GM18858 (cell line): ENCODE data around the gene ZNF792.
"Not testable (repeated sequence)": the region's sequence is repeated elsewhere in the genome, so short reads cannot be mapped to it uniquely, and the experiment has no call there.

ENCODE experiments used
- ATAC-seq: cut with Tn5 transposase; IDR thresholded peaks from one replicate; pipeline ENCODE4 v1.9.1; 2021; ENCODE audit not compliant: unreplicated experiment

Gene ZNF792

DNA sequence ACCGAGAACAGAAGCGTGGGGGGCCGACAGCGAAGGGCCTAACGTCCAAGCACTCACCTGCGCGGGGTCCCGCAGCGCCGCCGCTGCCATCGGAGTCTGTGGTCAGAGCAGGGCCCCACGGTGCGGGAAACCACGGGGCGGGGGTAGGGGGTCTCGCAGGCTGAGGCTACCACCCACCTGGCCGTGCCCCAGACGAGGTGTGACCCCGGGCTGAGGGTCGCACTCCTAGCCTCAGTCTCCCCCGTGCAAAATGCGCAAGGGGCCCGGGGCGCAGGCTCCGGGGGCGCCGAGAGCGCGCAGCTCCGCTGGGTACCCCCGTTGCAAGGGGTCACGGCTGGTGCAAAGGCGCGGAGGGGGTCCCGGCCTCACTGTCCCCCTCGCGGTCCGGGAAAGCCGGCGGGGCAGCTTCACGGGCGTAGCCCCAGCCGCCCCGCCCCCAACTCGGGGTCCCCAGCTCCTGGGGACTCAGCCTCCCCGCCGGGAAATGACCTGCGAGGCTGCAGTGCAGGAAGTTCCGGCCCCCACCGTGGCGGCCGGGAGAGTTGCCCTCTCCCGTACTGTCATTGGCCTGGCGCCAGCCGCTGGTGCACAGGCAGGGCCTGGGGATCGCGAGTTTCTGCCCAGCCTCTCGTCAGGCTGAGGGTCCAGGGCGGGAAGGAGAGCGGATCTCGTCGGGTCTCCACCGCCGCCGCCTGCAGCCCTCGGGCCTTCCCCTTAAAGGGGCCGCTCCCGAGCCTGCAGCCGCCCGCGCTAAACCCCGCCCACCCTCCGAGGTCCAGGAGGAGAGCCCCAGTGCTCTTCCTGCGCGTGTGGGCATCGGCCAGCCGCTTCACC lies at the start of gene ZNF792:
Gene ZNF792 (minus strand): TSS at position 657 of the 834 bp plus-strand sequence. CDS start 567 bp downstream, at position 90.
- ATAC-seq: no peak

DNA sequence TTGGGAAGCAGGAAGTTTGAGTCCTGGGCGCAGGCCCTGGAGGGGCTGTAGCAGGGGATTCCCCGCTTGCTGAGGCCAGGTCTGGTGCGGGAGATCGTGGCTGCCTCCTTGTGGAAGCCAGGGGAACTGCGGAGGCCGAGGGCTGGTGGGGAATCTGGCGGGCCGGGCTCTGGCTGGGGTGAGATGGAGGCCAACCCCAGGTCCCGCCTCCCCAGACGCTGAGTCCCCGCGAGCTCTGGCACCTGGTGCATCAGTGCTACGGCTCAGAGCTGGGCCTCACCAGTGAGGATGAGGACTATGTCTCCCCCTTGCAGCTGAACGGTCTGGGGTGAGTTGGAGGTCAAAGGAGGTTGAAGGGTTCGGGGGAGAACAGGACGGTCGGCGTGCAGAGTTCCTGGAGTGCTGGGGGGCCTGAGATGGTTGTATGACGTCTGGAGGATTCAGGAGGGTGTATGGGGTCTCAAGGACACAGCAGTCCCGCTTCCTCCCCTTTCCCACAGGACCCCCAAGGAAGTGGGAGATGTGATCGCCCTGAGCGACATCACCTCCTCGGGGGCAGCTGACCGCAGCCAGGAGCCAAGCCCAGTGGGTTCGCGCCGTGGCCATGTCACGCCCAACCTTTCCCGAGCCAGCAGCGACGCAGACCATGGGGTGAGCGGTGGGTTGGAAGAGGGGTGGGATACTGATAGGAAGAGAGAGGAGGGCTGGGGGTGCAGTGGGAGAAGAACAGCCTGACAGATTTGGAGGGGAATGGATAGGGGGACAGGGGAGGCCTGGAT lies 49.2 kb upstream of the ZNF792 start:
- no peak for ATAC-seq

DNA sequence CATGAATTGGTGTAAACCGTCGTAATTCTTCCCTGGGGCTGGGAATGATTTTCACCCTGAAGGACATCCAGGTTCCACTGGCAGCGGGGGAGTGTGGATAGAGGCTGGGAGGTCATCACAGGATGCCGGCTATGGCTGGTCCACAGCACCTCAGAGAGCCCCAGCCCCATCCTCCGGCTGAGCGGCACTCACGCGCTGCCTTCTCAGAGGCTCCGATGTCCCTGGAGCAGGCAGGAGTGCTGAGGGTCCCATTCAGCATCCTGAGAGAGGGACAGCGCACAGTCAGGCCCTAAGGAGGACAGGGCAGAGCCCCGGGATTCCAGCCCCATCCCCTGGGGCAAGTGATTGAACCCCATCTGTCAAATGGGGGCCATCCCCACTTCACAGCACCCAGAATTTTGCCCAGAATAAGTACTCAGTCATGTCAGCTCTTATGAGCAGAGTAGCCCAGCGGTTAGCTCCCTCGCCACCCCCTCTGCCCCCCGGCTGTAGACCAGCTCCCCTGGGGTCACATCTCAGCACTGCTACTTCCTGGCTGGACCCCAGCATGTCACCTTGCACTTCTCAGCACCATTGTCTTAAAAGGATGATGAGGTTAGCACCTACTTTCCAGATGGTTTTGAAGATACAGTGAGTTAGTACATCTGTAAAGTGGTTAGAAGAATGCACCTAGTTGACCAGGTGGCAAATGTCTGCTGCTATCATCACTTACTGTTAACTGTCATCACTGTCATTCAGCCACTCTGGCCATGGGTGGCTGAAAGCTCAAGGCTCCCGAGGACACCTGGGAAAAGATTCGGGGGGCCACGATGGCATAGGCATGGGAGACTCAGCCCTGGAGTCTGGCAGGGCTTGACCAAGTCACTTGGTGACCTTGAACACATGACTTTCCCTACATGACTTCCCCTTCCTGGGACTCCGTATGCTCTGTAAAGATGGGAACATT lies 48.0 kb upstream of the ZNF792 start:
- ATAC-seq: no peak

DNA sequence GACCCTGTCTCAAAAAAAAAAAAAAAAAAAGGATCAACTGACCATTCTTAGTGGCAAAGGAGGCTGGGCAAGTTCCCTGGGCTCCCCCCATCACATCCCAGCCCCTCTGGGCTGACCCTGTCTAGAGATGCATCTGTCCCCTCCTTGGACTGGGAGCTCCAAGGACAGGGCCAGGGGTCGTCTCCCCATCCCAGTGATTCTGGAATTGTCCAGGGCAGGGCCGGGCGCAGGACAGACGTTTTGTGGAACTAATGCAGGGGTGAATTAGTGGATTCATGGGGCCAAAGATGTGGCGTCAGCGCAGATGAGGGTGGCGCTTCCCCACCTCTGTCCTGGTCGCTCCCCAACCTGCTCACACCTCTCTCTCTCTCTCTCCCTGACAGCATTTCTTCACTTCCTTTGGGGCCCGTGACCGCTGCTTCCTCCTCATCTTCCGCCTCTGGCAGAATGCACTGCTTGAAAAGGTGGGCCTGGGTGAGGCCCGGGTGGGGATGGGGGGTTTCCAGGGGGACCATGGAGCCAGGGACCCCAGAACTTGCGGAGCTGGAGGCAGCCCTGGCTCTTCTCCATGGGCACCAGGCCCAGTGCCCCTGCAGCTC lies 47.2 kb upstream of the ZNF792 start:
- ATAC-seq: no peak

DNA sequence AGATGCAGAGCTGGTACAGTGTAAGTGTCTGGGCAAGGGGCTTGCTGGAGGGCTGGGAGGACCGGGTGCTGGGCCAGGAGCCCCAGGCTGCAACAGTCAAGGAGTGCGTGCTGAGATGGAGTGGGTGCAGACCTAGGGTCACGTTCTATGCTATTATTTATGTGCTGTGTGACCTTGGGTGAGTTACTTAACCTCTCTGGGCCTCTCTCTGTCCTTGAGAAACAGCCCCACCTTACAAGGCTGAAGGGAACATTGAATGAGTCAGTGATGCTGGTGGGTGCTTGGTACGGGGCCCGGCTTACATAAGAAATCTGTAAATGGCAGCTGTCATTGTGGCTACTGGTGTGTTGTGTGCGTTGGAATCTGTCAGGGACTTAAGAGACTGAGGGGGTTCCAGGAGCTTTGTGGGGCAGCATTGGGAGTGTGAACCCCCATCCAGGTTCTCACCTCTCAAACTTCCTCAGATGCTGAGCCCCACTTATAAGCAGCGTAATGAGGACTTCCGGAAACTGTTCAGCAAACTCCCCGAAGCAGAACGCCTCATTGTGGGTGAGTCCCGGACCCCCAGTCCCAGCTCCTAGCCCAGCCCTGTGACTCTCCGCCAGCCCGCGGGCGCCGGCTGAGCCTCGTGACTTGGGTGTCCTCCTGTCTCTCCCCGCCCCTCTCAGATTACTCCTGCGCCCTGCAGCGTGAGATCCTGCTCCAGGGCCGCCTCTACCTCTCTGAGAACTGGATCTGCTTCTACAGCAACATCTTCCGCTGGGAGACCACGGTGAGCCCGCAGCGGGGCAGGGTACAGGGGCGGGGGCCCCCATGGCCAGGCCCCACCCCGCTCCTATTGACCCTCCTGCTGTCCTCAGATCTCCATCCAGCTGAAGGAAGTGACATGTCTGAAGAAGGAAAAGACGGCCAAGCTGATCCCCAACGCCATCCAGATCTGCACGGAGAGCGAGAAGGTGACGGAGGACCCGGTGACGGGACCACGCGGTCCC lies 45.7 kb upstream of the ZNF792 start:
- no peak for ATAC-seq

DNA sequence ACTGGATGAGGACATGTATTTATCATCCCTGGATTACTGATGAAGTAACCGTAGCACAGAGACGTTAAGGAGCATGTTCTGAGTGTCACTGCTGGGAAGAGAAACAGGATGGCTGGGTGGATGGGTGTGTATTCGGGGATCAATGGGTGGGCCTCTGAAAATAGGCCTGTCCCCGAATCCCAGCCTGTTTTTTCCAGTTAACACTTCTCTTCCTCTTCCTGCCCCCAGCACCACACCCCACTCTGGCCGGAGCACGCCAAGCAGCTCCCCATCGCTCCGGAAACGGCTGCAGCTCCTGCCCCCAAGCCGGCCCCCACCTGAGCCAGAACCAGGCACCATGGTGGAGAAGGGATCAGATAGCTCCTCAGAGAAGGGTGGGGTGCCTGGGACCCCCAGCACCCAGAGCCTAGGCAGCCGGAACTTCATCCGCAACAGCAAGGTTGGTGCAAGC lies 44.9 kb upstream of the ZNF792 start:
- ATAC-seq: no peak

DNA sequence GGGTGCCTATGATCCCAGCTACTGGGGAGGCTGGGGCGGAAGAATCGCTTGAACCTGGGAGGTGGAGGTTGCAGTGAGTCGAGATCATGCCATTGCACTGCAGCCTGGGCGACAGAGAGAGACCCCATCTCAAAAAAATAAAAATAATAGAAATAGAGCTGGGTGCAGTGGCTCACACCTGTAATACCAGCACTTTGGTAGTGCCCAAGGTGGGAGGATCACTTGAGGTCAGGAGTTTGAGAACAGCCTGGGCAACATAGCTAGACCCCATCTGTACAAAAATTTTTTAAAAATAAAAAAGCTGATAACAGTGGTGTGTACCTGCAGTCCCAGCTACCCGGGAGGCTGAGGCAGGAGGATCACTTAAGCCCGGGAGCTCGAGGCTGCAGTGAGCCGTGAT lies 43.4 kb upstream of the ZNF792 start:
- not testable (repeated sequence) for ATAC-seq

DNA sequence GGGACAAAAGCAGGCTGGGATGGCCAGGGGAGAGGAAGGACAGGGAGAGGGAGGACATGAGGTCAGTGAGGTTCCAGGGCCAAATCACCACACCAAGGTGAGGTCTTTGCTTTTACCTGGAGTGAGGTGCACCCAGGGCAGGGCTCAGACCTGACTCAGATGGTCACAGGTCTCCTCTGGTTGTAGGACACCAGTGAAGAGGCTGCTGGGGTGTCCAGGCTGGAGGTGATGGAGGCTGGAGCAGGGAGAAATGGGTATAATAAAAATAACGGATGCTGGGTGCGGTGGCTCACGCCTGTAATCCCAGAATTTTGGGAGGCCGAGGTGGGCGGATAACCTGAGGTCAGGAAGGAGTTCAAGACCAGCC lies 43.0 kb upstream of the ZNF792 start:
- no peak for ATAC-seq

DNA sequence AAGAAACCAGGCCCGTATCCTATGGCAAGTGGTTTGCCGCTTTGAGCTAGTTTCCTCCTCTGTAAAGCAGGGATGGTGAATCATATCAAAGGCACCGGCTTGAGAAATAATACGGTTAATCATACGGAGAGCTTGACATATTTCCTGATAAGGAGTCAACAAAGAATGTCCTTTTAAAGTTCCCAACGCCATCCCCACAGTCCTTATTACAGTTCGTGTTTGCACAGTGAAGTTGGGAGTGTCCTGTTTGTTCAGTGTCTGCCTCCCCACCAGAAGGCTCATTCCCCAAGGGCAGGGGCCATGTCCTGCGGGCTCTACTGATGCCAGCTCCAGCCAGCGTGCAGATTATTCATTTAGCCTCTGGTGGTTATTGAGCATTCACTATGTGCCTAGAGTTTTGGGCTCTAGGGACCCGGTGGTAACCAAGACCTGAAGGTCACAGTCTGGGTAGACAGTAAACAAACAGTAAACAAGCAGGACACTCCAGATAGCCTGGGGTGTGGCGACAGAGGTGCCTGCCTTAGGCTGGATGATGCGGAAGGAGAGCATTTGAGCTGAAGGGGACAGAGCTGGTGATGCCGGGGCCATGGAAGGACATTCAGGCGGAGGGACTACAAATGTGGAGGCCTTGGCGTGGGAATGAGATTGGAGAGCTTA lies 42.4 kb upstream of the ZNF792 start:
- ATAC-seq: no peak

DNA sequence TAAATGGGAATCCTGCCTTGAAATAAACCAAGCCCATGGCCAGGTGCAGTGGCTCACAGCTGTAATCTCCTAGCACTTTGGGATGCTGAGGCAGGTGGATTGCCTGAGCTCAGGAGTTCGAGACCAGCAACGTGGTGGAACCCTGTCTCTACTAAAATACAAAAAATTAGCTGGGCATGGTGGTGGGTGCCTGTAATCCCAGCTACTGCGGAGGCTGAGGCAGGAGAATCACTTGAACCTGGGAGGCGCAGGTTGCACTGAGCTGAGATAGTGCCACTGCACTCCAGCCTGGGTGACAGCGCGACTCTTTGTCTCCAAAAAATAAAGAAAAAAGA lies 41.9 kb upstream of the ZNF792 start:
- not testable (repeated sequence) for ATAC-seq

DNA sequence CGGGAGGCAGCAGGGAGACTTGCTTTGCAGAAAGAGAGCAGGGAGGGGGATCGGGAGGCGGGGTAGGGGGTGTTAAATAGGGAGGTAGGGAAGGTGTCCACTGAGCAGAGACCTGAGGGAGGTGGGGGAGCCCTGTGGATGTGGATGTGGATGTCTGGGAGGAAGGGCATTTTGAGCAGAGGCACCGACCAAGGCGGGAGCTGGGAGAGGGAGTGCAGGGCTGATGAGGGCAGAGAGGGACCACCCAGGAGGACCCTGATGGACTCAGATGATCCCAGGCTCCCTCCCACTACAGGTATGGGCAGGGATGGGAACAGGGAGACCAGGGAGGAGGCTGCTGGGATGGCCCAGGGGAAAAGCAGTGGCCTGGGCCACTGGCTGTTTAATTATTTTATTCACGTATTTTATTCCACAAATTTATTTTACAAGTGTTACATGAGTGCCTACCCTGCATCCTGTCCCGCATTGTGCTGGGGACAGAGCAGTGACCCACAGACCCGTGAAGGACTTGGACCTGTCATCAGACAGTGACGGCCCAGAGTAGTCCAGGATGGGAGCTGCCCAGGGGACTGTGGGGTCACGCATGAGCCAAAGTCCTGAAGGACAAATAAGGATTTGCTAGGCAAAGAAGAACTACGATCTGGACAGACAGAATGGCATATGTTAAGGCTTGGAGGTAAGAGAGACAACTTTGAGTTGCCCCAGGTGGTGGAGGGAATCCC lies 41.4 kb upstream of the ZNF792 start:
- no peak for ATAC-seq

DNA sequence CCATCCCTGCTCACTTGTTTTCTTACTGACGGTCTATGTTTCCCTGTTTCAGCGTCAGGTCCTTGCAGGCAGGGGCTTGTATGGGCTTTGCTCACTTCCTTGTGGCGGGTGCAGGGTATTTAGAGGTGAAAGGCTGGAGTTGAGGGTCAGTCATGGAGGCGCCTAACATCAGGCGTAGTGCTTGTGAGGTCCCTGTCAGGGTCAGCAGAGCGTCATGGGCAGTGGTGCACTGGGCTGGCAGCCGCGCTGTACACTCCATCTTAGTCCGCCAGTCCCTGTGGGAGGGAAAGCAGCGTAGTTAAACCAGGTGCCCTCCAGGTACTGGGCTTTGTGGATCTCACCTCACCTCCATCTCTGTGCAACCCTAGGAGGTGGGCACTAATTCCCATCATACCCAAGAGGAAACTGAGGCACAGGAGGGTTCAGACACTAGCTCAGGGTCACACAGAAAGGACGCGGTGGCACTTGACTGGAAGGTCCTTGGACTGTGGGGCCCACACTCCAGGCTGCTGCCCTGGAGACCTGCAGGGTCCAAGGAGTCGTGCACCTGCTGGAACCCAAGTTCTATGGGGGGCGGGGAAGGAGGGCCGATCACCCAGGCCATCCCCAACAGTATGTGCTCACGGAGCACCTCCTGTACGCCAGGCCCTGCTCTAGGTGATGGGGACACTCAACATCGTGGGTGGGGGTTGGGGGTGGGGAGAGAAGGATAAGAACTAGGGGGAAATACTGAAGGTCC lies 40.7 kb upstream of the ZNF792 start:
- ATAC-seq: no peak

DNA sequence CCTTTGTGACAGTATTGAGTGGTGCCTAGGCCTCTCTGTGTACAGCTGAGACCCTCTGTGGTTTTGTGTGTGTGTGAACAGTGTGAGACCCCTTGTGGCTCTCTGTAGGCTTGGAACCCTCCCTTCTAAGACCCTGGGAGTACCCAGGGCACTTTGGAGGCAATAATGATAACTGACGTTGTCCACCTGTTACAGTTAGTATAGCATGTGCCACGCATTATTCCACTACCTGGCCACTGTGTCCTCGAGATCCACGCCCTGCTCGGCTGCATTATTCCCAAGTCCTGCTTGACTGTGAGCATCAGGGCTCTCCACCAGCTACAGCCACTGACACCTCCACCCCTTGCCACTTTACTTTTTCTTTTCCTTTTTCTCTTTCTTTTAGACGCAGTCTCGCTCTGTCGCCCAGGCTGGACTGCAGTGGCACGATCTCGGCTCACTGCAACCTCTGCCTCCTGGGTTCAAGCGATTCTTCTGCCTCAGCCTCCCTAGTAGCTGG lies 38.1 kb upstream of the ZNF792 start:
- ATAC-seq: no peak

DNA sequence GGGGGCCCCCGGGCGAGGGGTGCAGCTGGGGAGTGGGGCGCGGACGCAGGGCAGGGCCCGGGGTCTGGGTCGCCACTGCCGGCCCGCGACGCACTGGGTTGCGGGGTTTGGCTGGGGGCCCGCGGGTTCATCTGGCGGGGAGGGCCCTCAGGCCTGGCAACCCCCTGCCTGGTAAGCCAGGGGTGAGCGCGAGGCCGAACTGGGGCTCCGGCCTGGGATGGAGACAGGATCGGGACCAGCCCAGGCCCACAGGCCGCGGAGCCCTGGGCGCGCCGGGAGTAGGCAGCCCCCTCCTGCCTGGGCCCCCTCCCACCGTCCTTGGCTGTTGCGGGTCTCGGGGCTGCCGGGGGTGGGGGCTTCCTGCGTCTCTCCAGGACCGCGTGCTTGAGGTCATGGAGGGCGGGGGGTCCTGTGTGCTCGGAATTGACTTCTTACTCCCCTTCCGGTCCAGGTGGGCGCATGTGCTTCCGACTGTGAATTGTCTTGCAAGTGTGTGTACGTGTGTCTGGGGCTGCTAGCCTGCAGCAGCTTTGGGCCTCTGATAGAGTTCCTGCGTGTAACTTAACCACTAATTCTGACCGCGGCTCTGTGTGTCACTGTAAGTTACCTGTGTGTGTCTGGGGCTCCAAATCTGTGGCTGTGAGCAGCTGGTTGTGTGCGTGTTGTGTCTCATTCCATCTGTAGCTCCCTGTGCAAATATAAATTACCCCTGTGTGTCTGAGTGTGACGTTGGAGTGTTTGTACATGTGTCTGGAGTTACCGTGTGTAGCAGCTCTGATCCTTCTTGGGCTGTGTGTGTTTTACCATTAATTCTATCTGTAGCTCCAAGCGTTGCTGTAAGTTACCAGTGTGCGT lies 36.8 kb upstream of the ZNF792 start:
- ATAC-seq: no peak

DNA sequence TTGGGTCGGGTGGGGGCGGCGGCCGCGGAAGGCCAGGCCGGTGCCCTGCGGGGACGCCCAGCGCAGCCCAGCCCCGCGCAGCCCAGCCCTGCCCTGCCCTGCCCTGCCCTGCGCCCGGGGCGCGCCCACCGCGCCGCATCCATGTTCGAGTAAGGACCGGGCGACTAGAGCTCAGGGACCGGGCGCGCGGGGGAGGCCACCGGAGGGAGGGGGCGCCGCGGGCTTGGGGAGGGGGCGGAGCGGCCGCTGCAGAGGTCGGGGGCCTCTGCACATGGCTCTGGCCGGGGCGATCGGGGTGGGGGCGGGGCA lies 36.3 kb upstream of the ZNF792 start:
- ATAC-seq: no peak

DNA sequence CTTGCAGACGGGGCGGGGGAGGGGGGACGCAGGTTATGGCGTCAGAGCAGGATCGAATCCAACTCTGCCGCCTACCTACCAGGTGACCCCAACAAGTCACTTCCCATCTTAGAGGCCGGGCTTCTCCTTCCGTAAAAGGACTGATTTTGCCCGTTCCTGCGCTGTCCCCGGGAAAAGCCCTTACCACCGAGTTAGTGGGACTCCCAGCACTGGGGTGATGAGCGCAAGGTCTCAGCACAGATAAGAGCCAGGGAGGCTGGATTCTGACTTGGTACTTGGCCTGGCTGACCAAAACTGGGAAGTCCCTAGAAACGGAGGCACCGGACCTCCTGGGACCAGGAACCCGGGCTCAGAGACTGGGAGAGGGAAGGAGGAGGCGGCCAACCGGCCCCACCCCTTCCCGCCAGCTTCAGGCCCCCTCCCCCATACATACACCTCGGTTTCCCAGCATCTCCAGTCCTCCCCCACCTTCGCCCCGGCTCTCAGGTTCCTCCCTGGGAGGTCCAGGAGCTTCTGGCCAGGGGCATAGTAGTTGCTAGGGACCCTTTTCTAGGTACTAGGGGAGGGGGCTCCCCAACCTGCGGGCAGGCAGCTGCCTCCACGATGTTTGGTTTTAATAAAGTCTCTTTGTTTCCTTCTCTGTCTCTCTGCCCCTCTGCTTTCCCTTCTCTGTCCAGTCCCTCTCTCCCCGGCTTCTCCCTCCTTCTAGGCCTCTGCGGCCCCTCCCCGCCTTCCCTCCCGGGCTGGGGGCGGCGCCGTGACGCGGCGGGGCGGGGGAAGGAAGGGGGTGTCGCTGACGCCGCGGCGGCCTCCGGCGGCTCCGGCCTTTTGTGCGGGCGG lies 35.7 kb upstream of the ZNF792 start, which contains the start of gene GRAMD1A:
Gene GRAMD1A (plus strand): TSS at position 826 of the 840 bp plus-strand sequence. CDS start 156 bp downstream, outside the sequence.
- ATAC-seq: no peak
